HepG2 (cell line): ENCODE data around the gene MISFA. TPM values are rescaled to one million over a fixed set of nuclear protein-coding genes. Genes with fewer than 3 reads are reported as not detected.

Experiments
- CSRNP1 ChIP-seq: sonication (generic); formaldehyde crosslinking; IDR thresholded peaks from 2 replicates; pipeline ENCODE4 v1.8.1; 2023; ENCODE audit warnings: mild to moderate bottlenecking, missing genetic modification reagents
- FOXK2 ChIP-seq: fragments of 450-650 bp; IDR thresholded peaks from 2 replicates; pipeline ENCODE4 v1.6.1; 2016
- HIVEP1 ChIP-seq: sonication (generic); formaldehyde crosslinking; IDR thresholded peaks from 2 replicates; pipeline ENCODE4 v1.4.0; 2020; ENCODE audit warnings: mild to moderate bottlenecking, missing genetic modification reagents
- MEIS2 ChIP-seq: sonication (generic); formaldehyde crosslinking; IDR thresholded peaks from 2 replicates; pipeline ENCODE4 v1.9.0; 2021; ENCODE audit warnings: mild to moderate bottlenecking, missing genetic modification reagents
- NONO ChIP-seq, 2 experiments: fragments of 450-650 bp in 1 of 2; sonication (generic) in 1 of 2; formaldehyde crosslinking in 1 of 2; IDR thresholded peaks in 1 of 2; conservative IDR thresholded peaks in 1 of 2; 2 replicates each; pipeline versions ENCODE4 v1.6.1 to v1.8.0; 2017 to 2022; ENCODE audit warnings: mild to moderate bottlenecking in 1 of 2, missing genetic modification reagents in 1 of 2, moderate library complexity in 1 of 2
- NR2F2 ChIP-seq: IDR thresholded peaks from 2 replicates; pipeline ENCODE4 v1.6.1; 2012; ENCODE audit warnings: low read depth, inconsistent platforms, borderline replicate concordance
- ZFP91 ChIP-seq: sonication (generic); formaldehyde crosslinking; IDR thresholded peaks from 2 replicates; pipeline ENCODE4 v1.9.0; 2022; ENCODE audit warnings: missing genetic modification reagents, mild to moderate bottlenecking, borderline replicate concordance
- ZKSCAN5 ChIP-seq: sonication (generic); formaldehyde crosslinking; IDR thresholded peaks from 2 replicates; pipeline ENCODE4 v1.5.1; 2020; ENCODE audit warnings: mild to moderate bottlenecking, missing genetic modification reagents
- ZKSCAN8 ChIP-seq: IDR thresholded peaks from 2 replicates; pipeline ENCODE4 v1.6.1; 2016; ENCODE audit warnings: borderline replicate concordance, missing genetic modification reagents, missing compliant biosample characterization
- ZNF10 ChIP-seq: sonication (generic); formaldehyde crosslinking; IDR thresholded peaks from 2 replicates; pipeline ENCODE4 v1.4.0; 2020; ENCODE audit warnings: mild to moderate bottlenecking, low read depth, missing genetic modification reagents, borderline replicate concordance
- ZNF281 ChIP-seq: sonication (generic); formaldehyde crosslinking; IDR thresholded peaks from 2 replicates; pipeline ENCODE4 v1.4.0; 2020; ENCODE audit warnings: missing genetic modification reagents, borderline replicate concordance
- ZNF446 ChIP-seq: sonication (generic); formaldehyde crosslinking; IDR thresholded peaks from 2 replicates; pipeline ENCODE4 v1.5.0; 2020; ENCODE audit warnings: mild to moderate bottlenecking, missing genetic modification reagents
- polyA plus RNA-seq, 8 experiments: library from polyadenylated mRNA; depleted of rRNA in 3 of 8; stranded (reverse) in 7 of 8; unstranded in 1 of 8; fragments of >200 nt; fragmentation: Illumina TruSeq in 4 of 8; extraction: Trizol in 4 of 8; gene quantifications; 2 replicates each; pipeline versions ENCODE4 v1.2.1 to v1.2.3, GENCODE V29; 2011 to 2016; ENCODE audit warnings: low read depth in 4 of 8, missing spikeins in 1 of 8, mixed read lengths in 1 of 8; ENCODE audit not compliant: insufficient read depth in 1 of 8
- total RNA-seq, 5 experiments: library from RNA; depleted of rRNA; stranded (reverse); fragments of >200 nt; fragmentation: Illumina TruSeq; extraction: Trizol; gene quantifications; 2 replicates each; pipeline ENCODE4 v1.2.3, GENCODE V29; 2016; ENCODE audit warnings: low read depth in 1 of 5
- TF ChIP-seq, protein P1 (sequence below): sonication (generic); formaldehyde crosslinking; IDR thresholded peaks from 2 replicates; pipeline ENCODE4 v1.4.0; 2020; ENCODE audit warnings: missing genetic modification reagents, mild to moderate bottlenecking, borderline replicate concordance
- TF ChIP-seq, protein P2 (sequence below): sonication (generic); formaldehyde crosslinking; conservative IDR thresholded peaks from 2 replicates; pipeline ENCODE4 v1.4.0; 2020; ENCODE audit warnings: mild to moderate bottlenecking, missing genetic modification reagents, moderate library complexity

MISFA gene
- total and polyA plus RNA-seq, 2 of the 13 experiments (the other 11 are each of a cell fraction or from before 2014, with no cell fraction given), result 1.4 to 5.4 TPM

DNA sequence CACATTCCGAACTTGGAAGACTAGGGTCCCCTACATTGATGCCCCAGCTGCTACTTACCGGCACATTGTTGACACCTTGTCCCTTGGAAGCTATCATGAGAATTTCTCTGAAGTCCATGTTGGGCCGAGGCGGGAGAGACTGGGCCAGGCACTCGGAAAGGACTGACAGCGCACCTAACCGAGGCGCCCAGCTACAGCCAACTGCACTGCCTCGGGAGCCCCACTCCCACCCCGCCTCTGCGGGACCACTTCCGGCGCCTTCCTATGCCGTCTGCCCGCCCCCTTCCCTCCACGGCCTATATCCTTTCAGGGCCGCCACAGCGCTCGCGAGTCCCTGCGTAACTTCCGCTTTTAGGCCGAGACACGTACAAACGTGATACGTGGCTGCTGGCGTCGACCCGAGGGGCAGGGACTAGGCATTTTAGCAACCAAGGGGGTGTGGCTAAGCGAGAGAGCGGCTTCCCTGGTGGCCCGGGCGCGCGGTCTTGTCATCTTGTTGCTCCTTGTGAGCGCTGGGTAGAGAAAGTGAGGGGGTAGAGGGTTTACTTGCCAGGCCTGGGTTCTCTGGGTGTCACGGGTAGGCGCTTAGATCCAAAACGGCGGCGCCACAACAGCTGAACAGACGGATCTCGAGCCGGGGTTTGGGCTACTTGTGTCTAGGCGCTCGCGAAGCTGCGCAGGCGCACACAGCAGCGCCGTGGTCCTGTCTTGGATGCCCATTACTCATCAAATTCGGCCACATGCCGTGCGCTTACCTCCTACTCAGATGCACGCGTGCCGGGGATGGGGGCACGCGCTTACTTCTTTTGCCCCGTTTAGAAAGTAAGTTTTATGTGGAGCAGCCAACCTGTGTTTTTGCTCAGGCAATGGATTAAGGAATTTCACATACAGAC, 34.8 kb downstream of the MISFA start, which contains the start of gene SPTY2D1 (continued):
- TF ChIP-seq NR2F2 (no peak; the same call in 1 of the 2 replicates), MEIS2 (no peak; the same call in 1 of the 2 replicates), ZFP91 (peak; percentile 87), ZNF10 (no peak), ZKSCAN8 (CRISPR knock-in tag) (0 out of 2 replicates have a peak, but pooled peaks have one; percentile 48), CSRNP1 (CRISPR knock-in tag) (no peak; the same call in 1 of the 2 replicates), ZNF281 (CRISPR knock-in tag) (peak; percentile 36; the same call in 1 of the 2 replicates), ZKSCAN5 (CRISPR knock-in tag) (no peak), FOXK2 (peak; percentile 45; the same call in 1 of the 2 replicates), HIVEP1 (CRISPR knock-in tag) (peak; percentile 86), ZNF446 (no peak), NONO (IDR thresholded peaks at IDR 0.05) (no peak), NONO (CRISPR knock-in tag; conservative IDR thresholded peaks at IDR 0.05) (peak; percentile 91)
- TF ChIP-seq, protein P1, sequence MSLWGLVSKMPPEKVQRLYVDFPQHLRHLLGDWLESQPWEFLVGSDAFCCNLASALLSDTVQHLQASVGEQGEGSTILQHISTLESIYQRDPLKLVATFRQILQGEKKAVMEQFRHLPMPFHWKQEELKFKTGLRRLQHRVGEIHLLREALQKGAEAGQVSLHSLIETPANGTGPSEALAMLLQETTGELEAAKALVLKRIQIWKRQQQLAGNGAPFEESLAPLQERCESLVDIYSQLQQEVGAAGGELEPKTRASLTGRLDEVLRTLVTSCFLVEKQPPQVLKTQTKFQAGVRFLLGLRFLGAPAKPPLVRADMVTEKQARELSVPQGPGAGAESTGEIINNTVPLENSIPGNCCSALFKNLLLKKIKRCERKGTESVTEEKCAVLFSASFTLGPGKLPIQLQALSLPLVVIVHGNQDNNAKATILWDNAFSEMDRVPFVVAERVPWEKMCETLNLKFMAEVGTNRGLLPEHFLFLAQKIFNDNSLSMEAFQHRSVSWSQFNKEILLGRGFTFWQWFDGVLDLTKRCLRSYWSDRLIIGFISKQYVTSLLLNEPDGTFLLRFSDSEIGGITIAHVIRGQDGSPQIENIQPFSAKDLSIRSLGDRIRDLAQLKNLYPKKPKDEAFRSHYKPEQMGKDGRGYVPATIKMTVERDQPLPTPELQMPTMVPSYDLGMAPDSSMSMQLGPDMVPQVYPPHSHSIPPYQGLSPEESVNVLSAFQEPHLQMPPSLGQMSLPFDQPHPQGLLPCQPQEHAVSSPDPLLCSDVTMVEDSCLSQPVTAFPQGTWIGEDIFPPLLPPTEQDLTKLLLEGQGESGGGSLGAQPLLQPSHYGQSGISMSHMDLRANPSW (CRISPR knock-in tag), result no peak
- TF ChIP-seq, protein P2, sequence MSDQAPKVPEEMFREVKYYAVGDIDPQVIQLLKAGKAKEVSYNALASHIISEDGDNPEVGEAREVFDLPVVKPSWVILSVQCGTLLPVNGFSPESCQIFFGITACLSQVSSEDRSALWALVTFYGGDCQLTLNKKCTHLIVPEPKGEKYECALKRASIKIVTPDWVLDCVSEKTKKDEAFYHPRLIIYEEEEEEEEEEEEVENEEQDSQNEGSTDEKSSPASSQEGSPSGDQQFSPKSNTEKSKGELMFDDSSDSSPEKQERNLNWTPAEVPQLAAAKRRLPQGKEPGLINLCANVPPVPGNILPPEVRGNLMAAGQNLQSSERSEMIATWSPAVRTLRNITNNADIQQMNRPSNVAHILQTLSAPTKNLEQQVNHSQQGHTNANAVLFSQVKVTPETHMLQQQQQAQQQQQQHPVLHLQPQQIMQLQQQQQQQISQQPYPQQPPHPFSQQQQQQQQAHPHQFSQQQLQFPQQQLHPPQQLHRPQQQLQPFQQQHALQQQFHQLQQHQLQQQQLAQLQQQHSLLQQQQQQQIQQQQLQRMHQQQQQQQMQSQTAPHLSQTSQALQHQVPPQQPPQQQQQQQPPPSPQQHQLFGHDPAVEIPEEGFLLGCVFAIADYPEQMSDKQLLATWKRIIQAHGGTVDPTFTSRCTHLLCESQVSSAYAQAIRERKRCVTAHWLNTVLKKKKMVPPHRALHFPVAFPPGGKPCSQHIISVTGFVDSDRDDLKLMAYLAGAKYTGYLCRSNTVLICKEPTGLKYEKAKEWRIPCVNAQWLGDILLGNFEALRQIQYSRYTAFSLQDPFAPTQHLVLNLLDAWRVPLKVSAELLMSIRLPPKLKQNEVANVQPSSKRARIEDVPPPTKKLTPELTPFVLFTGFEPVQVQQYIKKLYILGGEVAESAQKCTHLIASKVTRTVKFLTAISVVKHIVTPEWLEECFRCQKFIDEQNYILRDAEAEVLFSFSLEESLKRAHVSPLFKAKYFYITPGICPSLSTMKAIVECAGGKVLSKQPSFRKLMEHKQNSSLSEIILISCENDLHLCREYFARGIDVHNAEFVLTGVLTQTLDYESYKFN (CRISPR knock-in tag), result peak; percentile 41
